GM12873 (cell line): ENCODE measurements around the gene P3H4.

Source experiments
- CTCF ChIP-seq: IDR thresholded peaks from 2 replicates; pipeline ENCODE4 v1.5.1; 2012; ENCODE audit warnings: low read depth, mild to moderate bottlenecking, moderate library complexity, low read length, control low read depth; ENCODE audit not compliant: insufficient read depth; ENCODE audit errors: missing control alignments

Gene P3H4

GRCh38 chr17:41773190-41773588 is 38.6 kb downstream of the P3H4 start:
- no peak for TF ChIP-seq CTCF

DNA sequence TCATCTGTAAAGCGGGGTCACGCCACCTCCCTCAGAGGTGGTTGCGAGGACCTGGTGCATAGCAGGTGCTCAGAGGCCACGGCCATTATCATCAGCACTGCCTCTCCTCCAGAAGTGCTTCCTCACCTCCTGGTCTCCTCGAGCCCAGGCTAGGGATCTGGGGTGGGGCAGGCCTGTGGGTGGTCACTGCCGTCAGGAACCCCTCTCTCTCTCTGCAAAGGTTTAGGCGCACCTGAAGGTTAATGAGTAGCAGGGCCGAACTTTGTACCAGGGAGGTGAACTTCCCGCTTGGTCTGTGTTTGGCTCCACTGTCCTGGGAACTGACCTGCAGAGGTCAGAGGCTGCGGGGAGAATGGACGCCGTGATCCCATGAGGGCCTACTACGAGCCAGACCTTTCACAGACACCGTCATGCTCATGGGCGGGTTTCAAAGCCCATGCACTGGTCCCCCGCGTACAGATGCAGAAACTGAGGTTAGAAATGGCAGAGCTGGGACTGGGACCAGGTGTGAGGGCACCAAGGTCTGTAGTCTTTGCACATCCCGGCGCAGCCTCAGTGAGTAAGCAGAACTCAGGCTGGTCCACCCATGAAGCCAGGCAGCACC is 39.1 kb downstream of the P3H4 start:
- TF ChIP-seq CTCF, result no peak

- no peak for TF ChIP-seq CTCF
These were observed 39.5 kb downstream of the P3H4 start for GRCh38 chr17:41772218-41772585.

DNA sequence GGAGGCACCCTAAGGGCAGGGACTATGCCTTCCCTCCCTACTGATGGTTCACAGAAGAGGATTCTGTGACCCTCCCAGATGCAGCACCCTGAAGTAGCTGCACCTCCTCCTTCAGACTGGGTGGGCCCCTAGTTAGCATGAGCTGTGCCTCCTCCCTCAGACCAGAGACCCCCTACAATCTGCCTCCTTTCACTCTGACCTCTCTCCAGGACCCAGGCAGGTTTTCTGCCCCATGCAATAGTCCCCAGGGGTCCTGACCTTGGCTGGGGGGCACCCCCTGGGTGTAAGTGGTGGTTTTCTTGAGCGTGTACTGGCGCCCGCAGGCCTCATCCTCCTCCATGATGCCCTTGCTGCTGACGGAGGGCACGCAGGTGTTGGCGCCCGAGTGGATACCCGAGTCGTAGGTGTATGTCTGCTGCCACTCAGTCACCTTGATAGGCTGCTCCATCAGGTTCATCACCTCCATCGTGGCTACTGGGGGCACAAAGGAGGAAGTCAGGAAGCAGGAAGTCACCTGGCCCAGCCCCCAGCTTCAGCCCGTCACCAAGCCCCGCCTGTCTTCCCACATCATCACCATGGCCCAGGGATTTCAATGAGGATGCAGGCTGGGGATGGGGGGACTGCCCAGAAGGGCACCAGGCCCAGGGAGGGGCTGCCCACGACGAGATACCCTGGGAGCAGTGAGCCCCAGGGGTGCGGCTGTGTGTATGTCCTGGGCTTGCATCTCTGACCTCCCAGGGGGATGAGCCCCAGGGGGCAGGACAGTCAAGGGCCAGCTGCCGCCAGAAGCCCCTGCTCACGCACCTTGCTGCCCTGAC is 40.2 kb downstream of the P3H4 start:
- TF ChIP-seq CTCF, result no peak

DNA sequence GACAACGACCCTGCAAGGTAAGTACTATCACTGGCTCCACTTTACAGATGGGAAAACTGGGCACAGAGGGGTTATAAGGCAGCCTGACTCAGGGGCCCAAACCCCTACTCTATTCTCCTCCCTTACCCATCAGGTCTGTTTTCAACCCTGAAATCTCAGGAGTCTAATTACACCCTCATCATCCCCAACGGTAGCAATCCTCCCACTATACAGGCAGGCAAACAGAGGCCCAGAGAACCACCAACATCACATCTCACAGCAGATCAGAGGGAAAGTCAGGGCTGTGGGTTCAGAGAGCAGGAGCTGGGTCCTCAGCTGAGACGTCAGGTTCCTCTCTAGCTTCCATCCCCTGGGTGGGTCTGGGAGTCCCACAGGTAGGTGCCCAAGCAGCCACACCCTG is 41.8 kb downstream of the P3H4 start:
- TF ChIP-seq CTCF, result no peak

GRCh38 chr17:41769346-41769862 is 42.3 kb downstream of the P3H4 start:
- no peak for TF ChIP-seq CTCF

DNA sequence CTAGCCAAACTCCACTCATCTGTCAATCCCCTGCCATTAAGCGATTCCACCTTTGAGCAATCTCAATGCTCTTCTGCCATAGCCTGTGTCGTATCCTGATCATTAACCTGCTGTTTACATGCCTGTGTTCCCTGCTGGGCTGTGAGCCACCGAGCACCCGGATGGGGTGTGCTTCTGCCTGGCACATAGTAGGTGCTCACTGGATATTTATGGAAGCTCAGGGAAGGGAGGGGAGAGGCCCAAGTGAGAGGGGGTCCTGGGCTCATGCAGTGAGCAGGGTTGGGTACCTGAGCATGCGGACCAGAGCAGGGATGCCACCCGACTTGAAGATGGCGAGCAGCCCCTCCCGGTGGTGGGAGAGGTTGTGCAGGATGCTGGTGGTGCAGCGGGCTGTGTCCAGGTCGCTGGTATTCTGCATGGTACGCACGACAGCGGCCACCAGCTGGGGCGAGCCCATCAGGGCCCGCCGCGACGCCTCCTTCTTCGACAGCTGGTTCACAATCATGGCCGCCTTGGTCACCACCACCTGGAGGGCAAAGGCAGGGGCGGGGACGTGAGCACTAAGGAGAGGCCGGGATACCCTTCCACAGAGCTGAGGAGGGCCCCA is 43.0 kb downstream of the P3H4 start:
- TF ChIP-seq CTCF, result no peak
